ENCODE results near the gene GLRX. TPM values are rescaled to one million over a fixed set of nuclear protein-coding genes. Genes with fewer than 3 reads are reported as not detected.
A peak's percentile ranks its signal among the peaks of the same experiment; 100 is the strongest.

GLRX gene
- total RNA-seq, 2 donors from 2014 or later = 151 to 173 TPM

DNA sequence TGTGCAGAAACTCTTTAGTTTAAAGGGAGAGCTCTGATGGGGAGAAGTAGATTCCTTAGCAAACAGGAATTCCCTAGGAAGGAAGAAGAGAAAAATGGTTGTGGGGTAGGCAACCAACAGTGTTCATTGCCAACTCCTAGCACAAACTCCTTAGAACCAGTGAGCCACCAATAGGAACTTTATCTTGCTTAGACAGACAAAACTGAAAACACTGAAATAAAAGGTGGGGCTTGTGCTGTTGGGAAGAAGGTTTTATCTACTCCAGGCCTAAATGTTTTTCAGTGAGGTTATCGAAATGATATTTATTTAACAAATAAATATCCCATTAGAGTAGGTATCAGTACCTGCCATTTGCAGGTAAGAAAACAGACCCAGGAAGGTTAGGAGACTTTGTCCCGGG is 7.7 kb upstream of the GLRX start:
- Histone ChIP-seq H3K4me3 (no peak overlapping the region), H3K36me3 (no peaks in the 10 kb centered on the region), H3K27ac (no peak overlapping the region), H3K9me3 (no peaks in the 10 kb centered on the region), H3K27me3 (no peaks in the 10 kb centered on the region), H3K4me1 (peaks cover 0 to 4% of the 10 kb centered on the region in 2 donors)
- DNase-seq (ENCODE audit: low spot score) = no peak
- TF ChIP-seq, protein P1, sequence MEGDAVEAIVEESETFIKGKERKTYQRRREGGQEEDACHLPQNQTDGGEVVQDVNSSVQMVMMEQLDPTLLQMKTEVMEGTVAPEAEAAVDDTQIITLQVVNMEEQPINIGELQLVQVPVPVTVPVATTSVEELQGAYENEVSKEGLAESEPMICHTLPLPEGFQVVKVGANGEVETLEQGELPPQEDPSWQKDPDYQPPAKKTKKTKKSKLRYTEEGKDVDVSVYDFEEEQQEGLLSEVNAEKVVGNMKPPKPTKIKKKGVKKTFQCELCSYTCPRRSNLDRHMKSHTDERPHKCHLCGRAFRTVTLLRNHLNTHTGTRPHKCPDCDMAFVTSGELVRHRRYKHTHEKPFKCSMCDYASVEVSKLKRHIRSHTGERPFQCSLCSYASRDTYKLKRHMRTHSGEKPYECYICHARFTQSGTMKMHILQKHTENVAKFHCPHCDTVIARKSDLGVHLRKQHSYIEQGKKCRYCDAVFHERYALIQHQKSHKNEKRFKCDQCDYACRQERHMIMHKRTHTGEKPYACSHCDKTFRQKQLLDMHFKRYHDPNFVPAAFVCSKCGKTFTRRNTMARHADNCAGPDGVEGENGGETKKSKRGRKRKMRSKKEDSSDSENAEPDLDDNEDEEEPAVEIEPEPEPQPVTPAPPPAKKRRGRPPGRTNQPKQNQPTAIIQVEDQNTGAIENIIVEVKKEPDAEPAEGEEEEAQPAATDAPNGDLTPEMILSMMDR (IDR thresholded peaks at IDR 0.05) = no peak

DNA sequence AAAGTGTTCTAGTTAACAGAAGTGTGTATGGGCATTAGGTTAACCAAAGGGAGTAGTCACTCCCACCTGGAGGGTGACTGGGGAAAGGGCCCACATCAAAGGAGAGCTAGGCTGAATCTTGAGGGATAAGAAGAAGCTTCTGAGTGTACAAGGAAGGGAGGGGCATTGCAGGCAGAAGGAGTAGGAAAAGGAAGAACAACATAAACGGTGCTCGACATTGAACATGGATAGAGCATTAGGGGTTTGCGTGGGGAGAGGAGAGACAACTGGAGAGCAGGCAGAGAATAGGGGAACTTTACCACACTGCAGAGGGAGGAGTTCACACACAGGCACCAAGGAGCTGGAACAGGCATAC is 5.3 kb upstream of the GLRX start:
- H3K27ac ChIP-seq = no peak overlapping the region
- no peaks in the 10 kb centered on the region for H3K9me3 ChIP-seq
- no peaks in the 10 kb centered on the region for H3K27me3 ChIP-seq
- DNase-seq (ENCODE audit: low spot score) = no peak
- TF ChIP-seq, protein P1 (IDR thresholded peaks at IDR 0.05) = no peak
- H3K4me1 ChIP-seq = peaks cover 0 to 20% of the 10 kb centered on the region in 2 donors
- no peak overlapping the region for H3K4me3 ChIP-seq
- H3K36me3 ChIP-seq = no peaks in the 10 kb centered on the region

DNA sequence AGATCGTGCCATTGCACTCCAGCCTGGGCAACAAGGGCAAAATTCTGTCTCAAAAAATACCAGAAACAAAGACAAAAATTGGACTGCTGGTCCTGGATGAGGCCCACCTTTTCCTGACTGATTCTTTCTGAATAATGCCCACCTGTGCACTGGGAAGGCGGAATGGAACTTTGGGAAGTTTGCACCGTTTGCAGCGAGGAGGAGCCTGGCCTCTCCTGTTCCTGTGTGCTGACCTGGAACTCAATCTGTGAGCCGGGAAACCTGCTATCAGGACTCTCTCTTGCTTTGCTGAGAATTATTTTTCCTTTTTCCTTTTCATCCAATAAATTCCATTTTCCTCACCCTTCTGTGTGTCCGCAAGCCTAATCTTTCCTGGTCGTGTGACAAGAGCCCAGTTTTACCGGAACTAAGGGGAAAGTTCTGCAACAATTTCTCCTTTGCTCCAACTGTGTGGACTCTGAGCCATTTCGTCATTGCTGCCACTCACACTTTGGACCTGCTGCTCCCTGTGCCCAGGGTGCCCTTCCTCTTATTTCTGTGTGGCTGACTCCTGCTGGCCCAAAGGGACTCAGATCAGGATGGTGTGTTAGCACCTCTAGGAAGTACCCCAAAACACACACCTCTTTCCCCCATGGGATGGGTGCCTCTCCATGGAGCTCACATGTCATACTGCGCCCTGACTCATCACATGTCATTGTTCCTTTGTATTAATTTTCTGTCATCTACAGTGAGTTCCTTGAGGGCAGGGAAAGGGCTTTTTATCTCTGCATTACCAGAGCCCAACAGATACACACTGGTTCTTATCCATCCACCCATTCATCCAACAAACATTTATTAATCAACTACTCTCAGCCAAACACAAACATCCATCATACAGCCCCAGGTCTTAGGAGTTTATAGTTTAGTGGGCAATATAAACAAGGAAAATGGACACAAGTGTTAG is 4.7 kb upstream of the GLRX start:
- Histone ChIP-seq H3K9me3 (no peaks in the 10 kb centered on the region), H3K27me3 (no peaks in the 10 kb centered on the region), H3K27ac (no peak overlapping the region), H3K36me3 (no peaks in the 10 kb centered on the region), H3K4me1 (peaks cover 0 to 22% of the 10 kb centered on the region in 2 donors), H3K4me3 (no peak overlapping the region)
- TF ChIP-seq, protein P1 (IDR thresholded peaks at IDR 0.05) = no peak
- no peak for DNase-seq (ENCODE audit: low spot score)

DNA sequence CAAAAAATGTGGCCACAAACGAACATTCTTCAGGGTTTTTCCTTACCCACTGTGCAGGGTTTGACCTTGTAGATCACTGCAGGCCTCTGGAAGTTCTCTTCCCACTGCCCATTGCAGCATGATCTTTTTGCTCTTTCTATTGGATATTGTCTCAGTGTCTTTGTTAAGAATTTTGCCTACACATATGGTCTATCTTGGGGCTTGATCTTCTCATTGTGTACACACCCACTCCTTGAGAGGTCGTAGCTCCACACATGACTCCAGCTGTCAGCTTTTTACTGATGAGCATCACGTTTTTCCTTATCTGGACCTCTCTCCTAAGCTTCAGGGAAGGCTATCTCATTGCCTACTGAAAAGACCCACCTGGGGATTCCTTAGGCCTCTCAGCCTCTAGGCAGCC is 3.0 kb upstream of the GLRX start:
- Histone ChIP-seq H3K4me3 (no peak overlapping the region), H3K27me3 (no peaks in the 10 kb centered on the region), H3K4me1 (peaks cover 0 to 33% of the 10 kb centered on the region in 2 donors), H3K9me3 (no peaks in the 10 kb centered on the region), H3K27ac (no peak overlapping the region), H3K36me3 (no peaks in the 10 kb centered on the region)
- TF ChIP-seq, protein P1 (IDR thresholded peaks at IDR 0.05) = no peak
- no peak for DNase-seq (ENCODE audit: low spot score)

DNA sequence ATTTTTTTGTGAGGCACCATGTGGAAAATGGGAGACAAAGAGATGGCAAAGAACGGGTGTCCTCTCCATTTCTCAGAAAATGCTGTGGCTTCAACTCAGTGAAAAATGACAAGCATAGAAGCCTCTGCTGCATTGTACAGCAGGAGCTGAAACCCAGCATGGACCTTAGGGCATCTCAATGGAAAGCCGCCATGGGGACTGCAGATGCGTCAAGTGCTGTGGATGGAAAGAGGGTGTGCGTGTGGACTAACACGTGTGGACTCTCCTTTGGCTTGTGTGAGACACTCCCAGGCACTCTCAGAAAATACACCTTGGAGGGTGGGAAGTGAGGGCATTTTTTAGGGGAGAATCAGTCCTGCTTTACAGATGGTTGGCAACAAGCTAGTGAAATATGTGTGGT is 2.2 kb upstream of the GLRX start:
- Histone ChIP-seq H3K4me3 (no peak overlapping the region), H3K27ac (peak overlapping the region; percentile 91 to 96), H3K4me1 (peaks cover 0 to 40% of the 10 kb centered on the region in 2 donors), H3K27me3 (no peaks in the 10 kb centered on the region), H3K36me3 (no peaks in the 10 kb centered on the region), H3K9me3 (no peaks in the 10 kb centered on the region)
- TF ChIP-seq, protein P1 (IDR thresholded peaks at IDR 0.05) = no peak
- DNase-seq (ENCODE audit: low spot score) = no peak

Data from right atrium auricular region (tissue), 2 donors.